ENCODE results near the gene AQR. TPM values are rescaled to one million over a fixed set of nuclear protein-coding genes. Genes with fewer than 3 reads are reported as not detected.

AQR gene
- total RNA-seq, 1 experiment from 2014 or later: 41.4 TPM

DNA sequence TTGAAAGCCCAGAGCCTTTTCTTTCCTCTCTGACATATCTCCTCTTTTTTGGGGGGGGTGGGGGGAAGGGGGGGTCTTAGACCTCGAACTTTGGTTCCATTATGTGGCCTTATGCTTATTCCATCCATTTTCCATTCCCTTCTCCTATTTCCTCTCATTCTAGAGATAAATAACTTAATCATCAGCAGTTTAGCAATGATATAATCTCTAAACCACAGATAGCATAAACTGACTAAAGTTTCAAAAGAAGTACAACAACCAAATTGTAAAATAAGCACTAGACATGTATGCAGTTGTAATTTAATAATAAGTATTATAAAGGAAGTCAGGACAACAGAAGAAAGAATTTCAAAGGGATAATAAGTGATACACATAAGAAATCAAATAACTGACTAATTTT lies 64.5 kb downstream of the AQR start:
- POLR2A ChIA-PET: no interaction called here
- in situ Hi-C loops (cut with HindIII; ENCODE audit: low pct_unique_long_range_greater_than_20kb, low sequenced_read_pairs): no loop called here
- Histone ChIP-seq H3K9me3 (ENCODE audit: control insufficient read depth, insufficient read depth, low read depth, low read length) (no peaks in the 10 kb centered on the region), H3K36me3 (ENCODE audit: control insufficient read depth, insufficient read depth, low read length) (peaks cover 15% of the 10 kb centered on the region; the same call in 1 of the 2 replicates), H3K4me3 (ENCODE audit: low read depth in 2 of 2, low read length in 2 of 2) (no peak overlapping the region), H3K27me3 (ENCODE audit: control insufficient read depth, insufficient read depth, low read length) (no peaks in the 10 kb centered on the region), H3K4me1 (ENCODE audit: control insufficient read depth, insufficient read depth, low read length) (no peaks in the 10 kb centered on the region), H3K27ac (ENCODE audit: low read length) (no peak overlapping the region)
- DNase-seq (ENCODE audit: low read depth, low spot score) (no peak), ATAC-seq (no peak)
- CTCF ChIA-PET: interaction anchor here (0.6 kb wide), 1 partner anchor 26 kb away, joined by 4 read pairs; no protein-coding TSS in a partner anchor
- TF ChIP-seq, protein P1, sequence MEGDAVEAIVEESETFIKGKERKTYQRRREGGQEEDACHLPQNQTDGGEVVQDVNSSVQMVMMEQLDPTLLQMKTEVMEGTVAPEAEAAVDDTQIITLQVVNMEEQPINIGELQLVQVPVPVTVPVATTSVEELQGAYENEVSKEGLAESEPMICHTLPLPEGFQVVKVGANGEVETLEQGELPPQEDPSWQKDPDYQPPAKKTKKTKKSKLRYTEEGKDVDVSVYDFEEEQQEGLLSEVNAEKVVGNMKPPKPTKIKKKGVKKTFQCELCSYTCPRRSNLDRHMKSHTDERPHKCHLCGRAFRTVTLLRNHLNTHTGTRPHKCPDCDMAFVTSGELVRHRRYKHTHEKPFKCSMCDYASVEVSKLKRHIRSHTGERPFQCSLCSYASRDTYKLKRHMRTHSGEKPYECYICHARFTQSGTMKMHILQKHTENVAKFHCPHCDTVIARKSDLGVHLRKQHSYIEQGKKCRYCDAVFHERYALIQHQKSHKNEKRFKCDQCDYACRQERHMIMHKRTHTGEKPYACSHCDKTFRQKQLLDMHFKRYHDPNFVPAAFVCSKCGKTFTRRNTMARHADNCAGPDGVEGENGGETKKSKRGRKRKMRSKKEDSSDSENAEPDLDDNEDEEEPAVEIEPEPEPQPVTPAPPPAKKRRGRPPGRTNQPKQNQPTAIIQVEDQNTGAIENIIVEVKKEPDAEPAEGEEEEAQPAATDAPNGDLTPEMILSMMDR (IDR thresholded peaks at IDR 0.05): no peak
- TF ChIP-seq, protein P2, sequence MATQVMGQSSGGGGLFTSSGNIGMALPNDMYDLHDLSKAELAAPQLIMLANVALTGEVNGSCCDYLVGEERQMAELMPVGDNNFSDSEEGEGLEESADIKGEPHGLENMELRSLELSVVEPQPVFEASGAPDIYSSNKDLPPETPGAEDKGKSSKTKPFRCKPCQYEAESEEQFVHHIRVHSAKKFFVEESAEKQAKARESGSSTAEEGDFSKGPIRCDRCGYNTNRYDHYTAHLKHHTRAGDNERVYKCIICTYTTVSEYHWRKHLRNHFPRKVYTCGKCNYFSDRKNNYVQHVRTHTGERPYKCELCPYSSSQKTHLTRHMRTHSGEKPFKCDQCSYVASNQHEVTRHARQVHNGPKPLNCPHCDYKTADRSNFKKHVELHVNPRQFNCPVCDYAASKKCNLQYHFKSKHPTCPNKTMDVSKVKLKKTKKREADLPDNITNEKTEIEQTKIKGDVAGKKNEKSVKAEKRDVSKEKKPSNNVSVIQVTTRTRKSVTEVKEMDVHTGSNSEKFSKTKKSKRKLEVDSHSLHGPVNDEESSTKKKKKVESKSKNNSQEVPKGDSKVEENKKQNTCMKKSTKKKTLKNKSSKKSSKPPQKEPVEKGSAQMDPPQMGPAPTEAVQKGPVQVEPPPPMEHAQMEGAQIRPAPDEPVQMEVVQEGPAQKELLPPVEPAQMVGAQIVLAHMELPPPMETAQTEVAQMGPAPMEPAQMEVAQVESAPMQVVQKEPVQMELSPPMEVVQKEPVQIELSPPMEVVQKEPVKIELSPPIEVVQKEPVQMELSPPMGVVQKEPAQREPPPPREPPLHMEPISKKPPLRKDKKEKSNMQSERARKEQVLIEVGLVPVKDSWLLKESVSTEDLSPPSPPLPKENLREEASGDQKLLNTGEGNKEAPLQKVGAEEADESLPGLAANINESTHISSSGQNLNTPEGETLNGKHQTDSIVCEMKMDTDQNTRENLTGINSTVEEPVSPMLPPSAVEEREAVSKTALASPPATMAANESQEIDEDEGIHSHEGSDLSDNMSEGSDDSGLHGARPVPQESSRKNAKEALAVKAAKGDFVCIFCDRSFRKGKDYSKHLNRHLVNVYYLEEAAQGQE (IDR thresholded peaks at IDR 0.05; ENCODE audit: insufficient read depth in 1 of 2, low read depth in 2 of 2, low read length in 1 of 2): no peak
- no peak for TF ChIP-seq SIN3A (IDR thresholded peaks at IDR 0.05; ENCODE audit: borderline replicate concordance, insufficient read depth, low read depth, low read length)
- no peak for TF ChIP-seq POLR2AphosphoS5 (IDR thresholded peaks at IDR 0.05; ENCODE audit: low read depth, low read length)
- TF ChIP-seq TCF7L2 (IDR thresholded peaks at IDR 0.05; ENCODE audit: low read depth, low read length): no peak
- intact Hi-C loops (cut with micrococcal nuclease; ENCODE audit: unreplicated experiment): no loop called here
- no TSS peak for BruUV-seq (replicated peaks)

DNA sequence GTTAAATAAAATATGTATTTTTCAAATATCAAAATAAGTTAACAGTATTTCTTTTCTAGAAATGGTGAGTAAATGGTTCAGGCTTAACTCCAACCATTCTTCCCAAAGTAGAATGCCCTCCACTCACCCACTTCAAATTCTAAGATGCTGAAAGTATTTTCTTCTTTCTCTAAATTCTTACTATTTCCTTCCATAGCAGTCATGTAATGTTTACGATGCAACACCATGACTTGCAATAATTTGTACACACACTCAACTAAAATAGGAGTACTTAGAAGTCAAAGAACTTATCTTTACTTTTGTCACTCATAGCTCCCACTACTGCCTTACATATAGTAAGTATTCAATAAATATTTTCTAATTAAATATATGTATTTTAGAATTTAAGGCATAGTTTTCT lies 65.0 kb downstream of the AQR start:
- ChIA-PET POLR2A (no interaction called here), CTCF (no interaction called here)
- intact Hi-C loops (cut with micrococcal nuclease; ENCODE audit: unreplicated experiment): no loop called here
- BruUV-seq (replicated peaks): no TSS peak
- Histone ChIP-seq H3K4me3 (ENCODE audit: low read depth in 2 of 2, low read length in 2 of 2) (no peak overlapping the region), H3K9me3 (ENCODE audit: control insufficient read depth, insufficient read depth, low read depth, low read length) (no peaks in the 10 kb centered on the region), H3K27me3 (ENCODE audit: control insufficient read depth, insufficient read depth, low read length) (no peaks in the 10 kb centered on the region), H3K4me1 (ENCODE audit: control insufficient read depth, insufficient read depth, low read length) (no peaks in the 10 kb centered on the region), H3K36me3 (ENCODE audit: control insufficient read depth, insufficient read depth, low read length) (peaks cover 15% of the 10 kb centered on the region; the same call in 1 of the 2 replicates), H3K27ac (ENCODE audit: low read length) (no peak overlapping the region)
- TF ChIP-seq, protein P1 (IDR thresholded peaks at IDR 0.05): no peak
- TF ChIP-seq, protein P2 (IDR thresholded peaks at IDR 0.05; ENCODE audit: insufficient read depth in 1 of 2, low read depth in 2 of 2, low read length in 1 of 2): no peak
- TF ChIP-seq POLR2AphosphoS5 (IDR thresholded peaks at IDR 0.05; ENCODE audit: low read depth, low read length) (no peak), SIN3A (IDR thresholded peaks at IDR 0.05; ENCODE audit: borderline replicate concordance, insufficient read depth, low read depth, low read length) (no peak), TCF7L2 (IDR thresholded peaks at IDR 0.05; ENCODE audit: low read depth, low read length) (no peak)
- in situ Hi-C loops (cut with HindIII; ENCODE audit: low pct_unique_long_range_greater_than_20kb, low sequenced_read_pairs): no loop called here
- ATAC-seq (no peak), DNase-seq (ENCODE audit: low read depth, low spot score) (no peak)
